Testis (tissue), 3 donors: ENCODE data around the gene PML. TPM values are rescaled to one million over a fixed set of nuclear protein-coding genes. Genes with fewer than 3 reads are reported as not detected.

Source experiments
- DNase-seq: peaks from one replicate; pipeline ENCODE4 v3.0.0-alpha.2; 2019
- H3K27ac ChIP-seq, 2 donors: fragments of 200-600 bp; sonication (generic); one replicate each; pipeline ENCODE4 v1.5.1; 2019
- H3K27me3 ChIP-seq: fragments of 200-600 bp; sonication (generic); one replicate; pipeline ENCODE4 v1.5.1; 2019
- H3K36me3 ChIP-seq: fragments of 200-600 bp; sonication (generic); one replicate; pipeline ENCODE4 v1.5.1; 2017; ENCODE audit warnings: low read depth; ENCODE audit errors: missing control alignments
- H3K4me1 ChIP-seq: fragments of 200-600 bp; sonication (generic); one replicate; pipeline ENCODE4 v1.5.1; 2019
- H3K4me3 ChIP-seq, 2 donors: fragments of 200-600 bp; sonication (generic); one replicate each; pipeline ENCODE4 v1.5.1; 2017 to 2019
- H3K9me3 ChIP-seq: fragments of 200-600 bp; sonication (generic); one replicate; pipeline ENCODE4 v1.5.1; 2017
- CTCF ChIP-seq, 3 experiments: fragments of 450-650 bp in 2 of 3; fragments of 200-600 bp in 1 of 3; sonication (generic) in 1 of 3; IDR thresholded peaks; one replicate each; pipeline ENCODE4 v1.5.1; 2016 to 2019; ENCODE audit warnings: antibody characterized with exemption in 3 of 3, mild to moderate bottlenecking in 2 of 3, moderate library complexity in 1 of 3
- POLR2A ChIP-seq: fragments of 450-650 bp; IDR thresholded peaks from one replicate; pipeline ENCODE4 v1.6.1; 2017; ENCODE audit warnings: antibody characterized with exemption, mild to moderate bottlenecking, moderate library complexity
- WGBS, 2 donors: methylation state at CpG; one replicate each; pipeline ENCODE4 v1.1.5; 2018; 5-methylcytosine and 5-hydroxymethylcytosine counted together
- intact Hi-C: fragments of 100-400 bp; cut with DNase I; formaldehyde crosslinking; loops from one replicate; pipeline ENCODE4 v1.15.1; 2023; ENCODE audit warnings: low total_unique reads
- polyA plus RNA-seq: library from polyadenylated mRNA; stranded (reverse); fragments of 350-450 nt; fragmentation: Illumina TruSeq; extraction: RNeasy Lipid Tissue Mini Kit (QIAGEN cat#74804); gene quantifications from one replicate; pipeline ENCODE4 v1.2.3, GENCODE V29; 2014; ENCODE audit warnings: low read depth, low replicate concordance; ENCODE audit not compliant: insufficient read depth
- total RNA-seq, 2 donors: library from RNA; depleted of rRNA; stranded (reverse); fragments of >200 nt; gene quantifications; one replicate each; pipeline ENCODE4 v1.2.3, GENCODE V29; 2016

PML gene
- total and polyA plus RNA-seq, 3 donors from 2014 or later = 20.9 to 59.5 (median 53.9) TPM

- Histone ChIP-seq H3K9me3 (no peaks in the 10 kb centered on the region), H3K4me1 (peaks cover 46% of the 10 kb centered on the region), H3K27me3 (no peaks in the 10 kb centered on the region), H3K4me3 (no peak overlapping the region), H3K36me3 (no peaks in the 10 kb centered on the region), H3K27ac (peak overlapping the region in 1 of 2 donors; percentile 76)
- TF ChIP-seq CTCF (IDR thresholded peaks at IDR 0.05) = no peak
- no peak for TF ChIP-seq POLR2A
- DNase-seq = peak; percentile 80
- intact Hi-C loops = no loop called here
- WGBS, 2 donors = 44 to 56% methylated on average over 6 to 7 of the region's 7 CpGs
Measured at GRCh38 chr15:74040109-74040850, 45.8 kb downstream of the PML start.

- Histone ChIP-seq H3K27me3 (no peaks in the 10 kb centered on the region), H3K27ac (peak overlapping the region; percentile 55 to 76), H3K4me3 (no peak overlapping the region), H3K4me1 (peaks cover 43% of the 10 kb centered on the region), H3K36me3 (no peaks in the 10 kb centered on the region), H3K9me3 (no peaks in the 10 kb centered on the region)
- intact Hi-C loops = no loop called here
- no peak for DNase-seq
- WGBS, 2 donors = 83 to 90% methylated on average over 10 of the region's 10 CpGs
- TF ChIP-seq CTCF (IDR thresholded peaks at IDR 0.05) (no peak), POLR2A (no peak)
Measured at GRCh38 chr15:74041311-74041756, 46.8 kb downstream of the PML start.

GRCh38 chr15:74041777-74042435 is 47.4 kb downstream of the PML start:
- intact Hi-C loops = no loop called here
- Histone ChIP-seq H3K27ac (no peak overlapping the region), H3K27me3 (no peaks in the 10 kb centered on the region), H3K4me1 (peaks cover 38% of the 10 kb centered on the region), H3K36me3 (no peaks in the 10 kb centered on the region), H3K4me3 (no peak overlapping the region), H3K9me3 (no peaks in the 10 kb centered on the region)
- DNase-seq = no peak
- TF ChIP-seq CTCF (IDR thresholded peaks at IDR 0.05) (no peak), POLR2A (no peak)
- WGBS, 2 donors = 84 to 91% methylated on average over 8 of the region's 8 CpGs

- 87 to 90% methylated on average over 5 to 11 of the region's 11 CpGs for WGBS, 2 donors
- Histone ChIP-seq H3K36me3 (no peaks in the 10 kb centered on the region), H3K9me3 (no peaks in the 10 kb centered on the region), H3K4me3 (no peak overlapping the region), H3K27me3 (no peaks in the 10 kb centered on the region), H3K4me1 (peaks cover 32% of the 10 kb centered on the region), H3K27ac (peak overlapping the region in 1 of 2 donors; percentile 54)
- intact Hi-C loops = no loop called here
- TF ChIP-seq POLR2A (no peak), CTCF (IDR thresholded peaks at IDR 0.05) (no peak)
- DNase-seq = no peak
Measured at GRCh38 chr15:74042603-74043424, 48.3 kb downstream of the PML start.
